Measurements from ENCODE around the gene MOCOS.

MOCOS gene

DNA sequence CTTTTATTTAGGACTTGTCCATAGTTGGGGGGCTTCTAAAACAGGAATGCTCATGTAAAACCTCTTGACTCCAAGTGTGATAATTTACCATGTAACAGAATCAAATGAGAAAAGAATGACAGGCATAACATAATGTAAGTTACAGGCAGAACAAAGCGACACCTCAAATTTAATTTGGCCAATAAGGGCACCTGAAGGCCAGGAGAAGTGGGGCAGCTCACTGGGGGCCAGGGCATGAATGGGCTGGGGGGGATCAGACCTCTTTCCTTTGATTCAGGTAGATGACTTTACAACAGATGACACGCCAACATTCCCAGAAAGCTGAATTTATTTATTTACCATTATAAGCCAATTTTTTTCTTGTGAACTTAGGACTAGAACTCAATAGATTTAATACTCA is 14.5 kb downstream of the MOCOS start:
- H3K4me2 ChIP-seq (ENCODE audit: low read length), result no peak overlapping the region
- no peak overlapping the region for H3K9ac ChIP-seq (ENCODE audit: low read length)
- no peaks in the 10 kb centered on the region for H3K36me3 ChIP-seq (ENCODE audit: insufficient read depth, low read length)
- TF ChIP-seq, protein P1, sequence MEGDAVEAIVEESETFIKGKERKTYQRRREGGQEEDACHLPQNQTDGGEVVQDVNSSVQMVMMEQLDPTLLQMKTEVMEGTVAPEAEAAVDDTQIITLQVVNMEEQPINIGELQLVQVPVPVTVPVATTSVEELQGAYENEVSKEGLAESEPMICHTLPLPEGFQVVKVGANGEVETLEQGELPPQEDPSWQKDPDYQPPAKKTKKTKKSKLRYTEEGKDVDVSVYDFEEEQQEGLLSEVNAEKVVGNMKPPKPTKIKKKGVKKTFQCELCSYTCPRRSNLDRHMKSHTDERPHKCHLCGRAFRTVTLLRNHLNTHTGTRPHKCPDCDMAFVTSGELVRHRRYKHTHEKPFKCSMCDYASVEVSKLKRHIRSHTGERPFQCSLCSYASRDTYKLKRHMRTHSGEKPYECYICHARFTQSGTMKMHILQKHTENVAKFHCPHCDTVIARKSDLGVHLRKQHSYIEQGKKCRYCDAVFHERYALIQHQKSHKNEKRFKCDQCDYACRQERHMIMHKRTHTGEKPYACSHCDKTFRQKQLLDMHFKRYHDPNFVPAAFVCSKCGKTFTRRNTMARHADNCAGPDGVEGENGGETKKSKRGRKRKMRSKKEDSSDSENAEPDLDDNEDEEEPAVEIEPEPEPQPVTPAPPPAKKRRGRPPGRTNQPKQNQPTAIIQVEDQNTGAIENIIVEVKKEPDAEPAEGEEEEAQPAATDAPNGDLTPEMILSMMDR (IDR thresholded peaks at IDR 0.05; ENCODE audit: low read length), result no peak
- no peak for TF ChIP-seq EZH2 (IDR thresholded peaks at IDR 0.05; ENCODE audit: borderline replicate concordance, low read length)
- H3K27ac ChIP-seq (ENCODE audit: low read depth, low read length, poor library complexity, severe bottlenecking), result no peak overlapping the region
- no peaks in the 10 kb centered on the region for H3K9me2 ChIP-seq (ENCODE audit: low read depth, low read length)
- H3K27me3 ChIP-seq (ENCODE audit: insufficient read depth, low read length), result no peaks in the 10 kb centered on the region; the same call in 1 of the 2 replicates
- H3K4me1 ChIP-seq (ENCODE audit: insufficient read depth, low read length, severe bottlenecking), result no peaks in the 10 kb centered on the region
- H3K4me3 ChIP-seq (ENCODE audit: low read depth, low read length, poor library complexity, severe bottlenecking), result no peak overlapping the region
- no peaks in the 10 kb centered on the region for H3F3A ChIP-seq (ENCODE audit: insufficient read depth, low read length)
- H2AFZ ChIP-seq (ENCODE audit: low read length), result no peak overlapping the region
- H4K20me1 ChIP-seq (ENCODE audit: insufficient read depth, low read length), result no peaks in the 10 kb centered on the region
- H3K9me3 ChIP-seq (ENCODE audit: low read length), result no peaks in the 10 kb centered on the region
- no peaks in the 10 kb centered on the region for H3K79me2 ChIP-seq (ENCODE audit: insufficient read depth, low read length)

DNA sequence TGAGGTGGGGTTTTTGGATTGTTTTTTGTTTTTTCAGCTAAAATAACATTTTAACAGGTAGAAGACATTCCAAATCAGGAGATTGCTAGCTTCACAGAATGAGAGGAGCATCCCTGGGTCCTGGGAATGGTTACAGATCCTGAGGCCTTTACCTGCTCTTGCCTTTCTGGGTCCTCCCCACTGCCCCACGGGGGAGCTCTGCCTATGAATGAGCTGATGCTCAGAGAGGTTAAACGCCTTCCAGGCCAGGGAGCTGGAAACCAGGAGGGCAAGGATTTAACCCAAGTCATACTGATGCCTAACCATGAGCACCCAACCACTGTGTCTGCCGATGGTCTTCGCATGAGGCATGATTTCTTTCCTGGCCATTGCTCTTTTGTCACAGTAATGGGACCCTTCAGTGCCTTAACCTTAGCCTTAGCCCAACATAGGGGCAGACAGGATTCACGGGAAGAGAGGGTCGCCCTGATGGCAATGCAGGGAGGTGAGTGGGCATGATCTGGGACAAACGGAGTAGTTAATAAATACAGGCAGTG is 16.1 kb downstream of the MOCOS start:
- Histone ChIP-seq H3K4me3 (ENCODE audit: low read depth, low read length, poor library complexity, severe bottlenecking) (no peak overlapping the region), H3F3A (ENCODE audit: insufficient read depth, low read length) (no peaks in the 10 kb centered on the region), H3K9ac (ENCODE audit: low read length) (no peak overlapping the region), H3K4me2 (ENCODE audit: low read length) (no peak overlapping the region), H3K27ac (ENCODE audit: low read depth, low read length, poor library complexity, severe bottlenecking) (no peak overlapping the region), H2AFZ (ENCODE audit: low read length) (no peak overlapping the region), H3K9me2 (ENCODE audit: low read depth, low read length) (no peaks in the 10 kb centered on the region), H3K9me3 (ENCODE audit: low read length) (no peaks in the 10 kb centered on the region), H3K36me3 (ENCODE audit: insufficient read depth, low read length) (no peaks in the 10 kb centered on the region), H3K79me2 (ENCODE audit: insufficient read depth, low read length) (no peaks in the 10 kb centered on the region), H4K20me1 (ENCODE audit: insufficient read depth, low read length) (no peaks in the 10 kb centered on the region), H3K4me1 (ENCODE audit: insufficient read depth, low read length, severe bottlenecking) (no peaks in the 10 kb centered on the region), H3K27me3 (ENCODE audit: insufficient read depth, low read length) (no peaks in the 10 kb centered on the region; the same call in 1 of the 2 replicates)
- TF ChIP-seq EZH2 (IDR thresholded peaks at IDR 0.05; ENCODE audit: borderline replicate concordance, low read length), result no peak
- TF ChIP-seq, protein P1 (IDR thresholded peaks at IDR 0.05; ENCODE audit: low read length), result no peak

DNA sequence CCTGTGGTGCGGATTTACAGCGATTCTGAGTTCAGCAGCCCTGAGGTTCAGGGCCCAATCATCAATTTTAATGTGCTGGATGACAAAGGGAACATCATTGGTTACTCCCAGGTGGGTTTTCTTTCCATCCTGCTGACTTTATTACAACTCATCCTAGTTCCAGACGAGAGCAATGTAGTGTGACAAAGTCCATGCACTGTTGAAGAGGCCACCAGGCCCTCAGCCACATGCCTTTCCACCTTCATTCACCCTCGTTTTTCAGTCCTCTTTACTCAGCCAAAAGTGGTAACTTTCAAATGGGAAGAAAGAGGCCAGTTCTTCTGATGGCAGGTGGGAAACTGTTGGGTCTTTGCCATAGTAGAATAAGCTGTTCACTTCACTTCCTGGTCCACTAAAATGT is 17.9 kb downstream of the MOCOS start:
- TF ChIP-seq EZH2 (IDR thresholded peaks at IDR 0.05; ENCODE audit: borderline replicate concordance, low read length), result no peak
- TF ChIP-seq, protein P1 (IDR thresholded peaks at IDR 0.05; ENCODE audit: low read length), result no peak
- H3K79me2 ChIP-seq (ENCODE audit: insufficient read depth, low read length), result no peaks in the 10 kb centered on the region
- H3K9me2 ChIP-seq (ENCODE audit: low read depth, low read length), result no peaks in the 10 kb centered on the region
- H3K27me3 ChIP-seq (ENCODE audit: insufficient read depth, low read length), result no peaks in the 10 kb centered on the region; the same call in 1 of the 2 replicates
- H3K27ac ChIP-seq (ENCODE audit: low read depth, low read length, poor library complexity, severe bottlenecking), result no peak overlapping the region
- H3K4me2 ChIP-seq (ENCODE audit: low read length), result no peak overlapping the region
- no peaks in the 10 kb centered on the region for H3F3A ChIP-seq (ENCODE audit: insufficient read depth, low read length)
- no peaks in the 10 kb centered on the region for H3K9me3 ChIP-seq (ENCODE audit: low read length)
- no peaks in the 10 kb centered on the region for H3K36me3 ChIP-seq (ENCODE audit: insufficient read depth, low read length)
- no peaks in the 10 kb centered on the region for H3K4me1 ChIP-seq (ENCODE audit: insufficient read depth, low read length, severe bottlenecking)
- no peak overlapping the region for H2AFZ ChIP-seq (ENCODE audit: low read length)
- no peak overlapping the region for H3K4me3 ChIP-seq (ENCODE audit: low read depth, low read length, poor library complexity, severe bottlenecking)
- no peak overlapping the region for H3K9ac ChIP-seq (ENCODE audit: low read length)
- H4K20me1 ChIP-seq (ENCODE audit: insufficient read depth, low read length), result no peaks in the 10 kb centered on the region

All from OCI-LY1 (cell line).